Neural progenitor cell (in vitro differentiated cells): ENCODE data around the gene CDH10. TPM values are rescaled to one million over a fixed set of nuclear protein-coding genes. Genes with fewer than 3 reads are reported as not detected.
A peak's percentile ranks its signal among the peaks of the same experiment; 100 is the strongest.

Experiments used
- DNase-seq: peaks from one replicate; pipeline ENCODE4 v3.0.0-alpha.2; 2016; ENCODE audit warnings: low spot score
- H2AFZ ChIP-seq: fragments of 200-600 bp; sonication (generic); replicated peaks from 2 replicates; pipeline ENCODE4 v1.6.1; 2016; ENCODE audit warnings: antibody characterized with exemption
- H3F3A ChIP-seq: fragments of 200-600 bp; sonication (generic); 2 replicates; pipeline ENCODE4 v1.6.1; 2016; ENCODE audit warnings: antibody characterized with exemption, low read depth
- H3K27ac ChIP-seq: fragments of 200-600 bp; sonication (generic); 2 replicates; pipeline ENCODE4 v1.5.1; 2016; ENCODE audit warnings: mild to moderate bottlenecking
- H3K27me3 ChIP-seq: fragments of 200-600 bp; sonication (generic); 2 replicates; pipeline ENCODE4 v1.6.1; 2016; ENCODE audit warnings: mild to moderate bottlenecking, moderate library complexity
- H3K36me3 ChIP-seq: fragments of 200-600 bp; sonication (generic); 2 replicates; pipeline ENCODE4 v1.5.1; 2016
- H3K4me1 ChIP-seq: fragments of 200-600 bp; sonication (generic); 2 replicates; pipeline ENCODE4 v1.6.1; 2016; ENCODE audit warnings: mixed run types
- H3K4me2 ChIP-seq: fragments of 200-600 bp; sonication (generic); 2 replicates; pipeline ENCODE4 v1.6.1; 2016
- H3K4me3 ChIP-seq: fragments of 200-600 bp; sonication (generic); 2 replicates; pipeline ENCODE4 v1.5.1; 2016
- H3K79me2 ChIP-seq: fragments of 200-600 bp; sonication (generic); 2 replicates; pipeline ENCODE4 v1.6.1; 2016; ENCODE audit warnings: low read depth
- H3K9ac ChIP-seq: fragments of 200-600 bp; sonication (generic); 2 replicates; pipeline ENCODE4 v1.6.1; 2016
- H3K9me3 ChIP-seq: fragments of 200-600 bp; sonication (generic); 2 replicates; pipeline ENCODE4 v1.5.1; 2016; ENCODE audit warnings: low read depth
- H4K20me1 ChIP-seq: fragments of 200-600 bp; sonication (generic); 2 replicates; pipeline ENCODE4 v1.6.1; 2016; ENCODE audit warnings: low read depth
- H3K27ac Mint-ChIP-seq: 3 replicates; pipeline ENCODE4 v1.8.0; 2021; ENCODE audit warnings: mixed read lengths
- H3K27me3 Mint-ChIP-seq: 2 replicates; pipeline ENCODE4 v1.8.0; 2022; ENCODE audit warnings: low read depth, mild to moderate bottlenecking, inconsistent platforms, moderate library complexity, mixed read lengths; ENCODE audit not compliant: insufficient read depth
- H3K36me3 Mint-ChIP-seq: 3 replicates; pipeline ENCODE4 v1.8.0; 2021; ENCODE audit warnings: mixed read lengths
- H3K4me1 Mint-ChIP-seq: 3 replicates; pipeline ENCODE4 v1.8.0; 2021; ENCODE audit warnings: mixed read lengths
- H3K4me3 Mint-ChIP-seq: 3 replicates; pipeline ENCODE4 v1.8.0; 2021; ENCODE audit warnings: mild to moderate bottlenecking, moderate library complexity, mixed read lengths
- H3K9me3 Mint-ChIP-seq: 3 replicates; pipeline ENCODE4 v1.8.0; 2020; ENCODE audit warnings: mixed read lengths
- CTCF ChIP-seq: fragments of 200-600 bp; sonication (generic); IDR thresholded peaks from 2 replicates; pipeline ENCODE4 v1.5.1; 2017; ENCODE audit warnings: antibody characterized with exemption, mild to moderate bottlenecking
- EZH2 ChIP-seq: fragments of 200-600 bp; sonication (generic); IDR thresholded peaks from 2 replicates; pipeline ENCODE4 v1.6.1; 2017; ENCODE audit warnings: antibody characterized with exemption, mild to moderate bottlenecking, moderate library complexity
- EZH2phosphoT487 ChIP-seq: fragments of 200-600 bp; sonication (generic); IDR thresholded peaks from 2 replicates; pipeline ENCODE4 v1.6.1; 2017; ENCODE audit warnings: antibody characterized with exemption
- total RNA-seq: library from RNA; depleted of rRNA; stranded (reverse); fragments of >200 nt; gene quantifications from 2 replicates; pipeline ENCODE4 v1.2.3, GENCODE V29; 2015; ENCODE audit warnings: low replicate concordance

CDH10 gene
- total RNA-seq, 1 donor from 2014 or later, result 0.19 TPM

- TF ChIP-seq CTCF (no peak), EZH2phosphoT487 (no peak), EZH2 (no peak)
- Histone ChIP-seq H3K27me3 (no peaks in the 10 kb centered on the region), H3K4me2 (no peak overlapping the region), H3K27ac (no peak overlapping the region), H4K20me1 (no peaks in the 10 kb centered on the region), H2AFZ (no peak overlapping the region), H3K79me2 (no peaks in the 10 kb centered on the region), H3K4me3 (no peak overlapping the region), H3K9me3 (no peaks in the 10 kb centered on the region), H3K4me1 (no peaks in the 10 kb centered on the region), H3F3A (no peaks in the 10 kb centered on the region), H3K36me3 (no peaks in the 10 kb centered on the region), H3K9ac (no peak overlapping the region)
- Mint-ChIP-seq H3K27me3 (peaks cover 4% of the 10 kb centered on the region), H3K27ac (no peak overlapping the region), H3K36me3 (peaks cover 5% of the 10 kb centered on the region), H3K4me1 (peaks cover 4% of the 10 kb centered on the region), H3K4me3 (no peak overlapping the region), H3K9me3 (peaks cover 3% of the 10 kb centered on the region)
- no peak for DNase-seq
Observed at GRCh38 chr5:24616566-24616965, 28.2 kb downstream of the CDH10 start.

GRCh38 chr5:24615159-24615558 lies 29.6 kb downstream of the CDH10 start:
- peaks cover 4% of the 10 kb centered on the region for H3K27me3 Mint-ChIP-seq

GRCh38 chr5:24609706-24610105 lies 35.1 kb downstream of the CDH10 start:
- Mint-ChIP-seq H3K4me1 (peaks cover 8% of the 10 kb centered on the region), H3K9me3 (peaks cover 3% of the 10 kb centered on the region), H3K27ac (peak overlapping the region; percentile 57), H3K36me3 (peaks cover 13% of the 10 kb centered on the region), H3K27me3 (no peaks in the 10 kb centered on the region), H3K4me3 (no peak overlapping the region)
- H3K27ac ChIP-seq, result no peak overlapping the region
- no peaks in the 10 kb centered on the region for H3K9me3 ChIP-seq
- H3K4me3 ChIP-seq, result no peak overlapping the region
- H3K79me2 ChIP-seq, result no peaks in the 10 kb centered on the region
- H3K9ac ChIP-seq, result no peak overlapping the region
- no peak overlapping the region for H3K4me2 ChIP-seq
- H4K20me1 ChIP-seq, result no peaks in the 10 kb centered on the region
- DNase-seq, result no peak
- no peak for TF ChIP-seq EZH2phosphoT487
- no peak for TF ChIP-seq EZH2
- no peak for TF ChIP-seq CTCF
- no peaks in the 10 kb centered on the region for H3F3A ChIP-seq
- H3K4me1 ChIP-seq, result no peaks in the 10 kb centered on the region
- H3K36me3 ChIP-seq, result no peaks in the 10 kb centered on the region
- H2AFZ ChIP-seq, result no peak overlapping the region
- no peaks in the 10 kb centered on the region for H3K27me3 ChIP-seq

More at GRCh38 chr5:24615159-24615558, 29.6 kb downstream of the CDH10 start:
- Histone ChIP-seq H3K36me3 (no peaks in the 10 kb centered on the region), H3F3A (no peaks in the 10 kb centered on the region), H2AFZ (no peak overlapping the region), H3K79me2 (no peaks in the 10 kb centered on the region), H3K27me3 (no peaks in the 10 kb centered on the region), H3K9me3 (no peaks in the 10 kb centered on the region), H3K4me1 (no peaks in the 10 kb centered on the region), H3K27ac (no peak overlapping the region), H3K4me3 (no peak overlapping the region), H4K20me1 (no peaks in the 10 kb centered on the region), H3K4me2 (no peak overlapping the region), H3K9ac (no peak overlapping the region)
- Mint-ChIP-seq H3K9me3 (peaks cover 3% of the 10 kb centered on the region), H3K4me3 (no peak overlapping the region), H3K4me1 (no peaks in the 10 kb centered on the region), H3K27ac (no peak overlapping the region), H3K36me3 (peaks cover 6% of the 10 kb centered on the region)
- TF ChIP-seq CTCF, result no peak
- TF ChIP-seq EZH2phosphoT487, result no peak
- no peak for TF ChIP-seq EZH2
- no peak for DNase-seq
